ENCODE results near the gene SUPT3H. TPM values are rescaled to one million over a fixed set of nuclear protein-coding genes. Genes with fewer than 3 reads are reported as not detected.

The SUPT3H gene
- total and polyA plus RNA-seq, 5 donors: 3.1 to 4.5 (median 4.1) TPM

DNA sequence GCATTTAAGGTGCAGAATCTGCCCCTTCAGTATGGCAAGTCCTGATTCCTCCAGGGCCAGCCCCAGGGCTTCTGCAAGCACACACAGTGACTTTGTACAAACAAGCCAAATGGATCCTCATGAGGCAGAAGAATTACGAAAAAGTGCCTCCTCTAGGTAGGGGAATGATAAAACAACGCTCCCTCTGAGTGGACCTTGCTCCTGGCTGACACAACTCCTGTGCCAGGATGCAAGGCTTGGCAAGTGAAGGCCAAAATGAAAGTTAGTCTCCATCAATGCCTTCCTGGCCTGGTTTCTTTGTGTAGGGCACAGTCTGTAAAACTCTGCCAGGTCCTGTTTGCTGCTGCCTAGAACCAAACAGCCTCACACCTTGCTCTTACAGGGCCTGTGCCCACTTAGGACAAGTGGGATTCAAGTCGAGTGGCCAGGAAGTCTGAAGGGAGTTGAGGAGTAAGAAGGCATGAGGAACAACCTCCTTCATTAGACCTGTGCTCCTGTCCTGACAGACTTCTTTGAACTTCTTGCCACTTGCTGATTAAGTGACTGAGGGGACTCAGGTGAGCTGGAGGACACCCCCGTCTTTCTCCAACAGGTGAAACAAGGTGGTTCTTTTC is 573.1 kb downstream of the SUPT3H start:
- no peak for ATAC-seq
- WGBS: 80% methylated on average over 4 of the region's 4 CpGs
- intact Hi-C loops (cut with DNase I): no loop called here

DNA sequence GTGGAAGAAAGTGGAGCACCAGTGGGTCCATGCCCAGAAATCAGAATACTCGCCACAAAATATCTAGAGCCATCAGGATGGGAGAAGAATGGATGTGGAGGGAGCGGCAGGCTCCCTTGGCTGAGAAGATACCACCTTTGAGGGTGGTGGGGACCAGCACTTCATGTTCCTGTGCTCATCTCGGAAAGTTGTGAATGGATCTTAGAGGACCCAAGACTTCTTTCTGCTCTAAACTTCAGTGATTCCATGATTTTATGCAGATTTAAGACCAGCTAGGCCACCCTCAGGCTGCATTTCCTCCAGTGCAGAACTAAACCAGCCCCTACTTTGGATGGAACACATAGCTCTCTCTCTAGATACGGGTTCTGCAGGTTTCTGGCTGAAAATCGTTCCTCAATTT is 573.7 kb downstream of the SUPT3H start:
- ATAC-seq (no peak), DNase-seq (no peak)
- H3K4me1 ChIP-seq (ENCODE audit: control insufficient read depth, insufficient read depth, low read length): no peaks in the 10 kb centered on the region
- H3K27me3 ChIP-seq (ENCODE audit: control insufficient read depth, insufficient read depth): no peaks in the 10 kb centered on the region
- intact Hi-C loops (cut with DNase I): no loop called here
- 90% methylated on average over 5 of the region's 5 CpGs for WGBS
- H3K27ac ChIP-seq (ENCODE audit: low read length): no peak overlapping the region
- H3K9me3 ChIP-seq (ENCODE audit: control insufficient read depth, low read length): no peaks in the 10 kb centered on the region
- no peak overlapping the region for H3K4me3 ChIP-seq (ENCODE audit: low read length)

More for the DNA sequence above, 573.1 kb downstream of the SUPT3H start:
- H3K27me3 ChIP-seq (ENCODE audit: control insufficient read depth, insufficient read depth): no peaks in the 10 kb centered on the region
- H3K4me3 ChIP-seq (ENCODE audit: low read length): no peak overlapping the region
- no peak for DNase-seq
- H3K4me1 ChIP-seq (ENCODE audit: control insufficient read depth, insufficient read depth, low read length): no peaks in the 10 kb centered on the region
- no peaks in the 10 kb centered on the region for H3K9me3 ChIP-seq (ENCODE audit: control insufficient read depth, low read length)
- H3K27ac ChIP-seq (ENCODE audit: low read length): no peak overlapping the region

DNA sequence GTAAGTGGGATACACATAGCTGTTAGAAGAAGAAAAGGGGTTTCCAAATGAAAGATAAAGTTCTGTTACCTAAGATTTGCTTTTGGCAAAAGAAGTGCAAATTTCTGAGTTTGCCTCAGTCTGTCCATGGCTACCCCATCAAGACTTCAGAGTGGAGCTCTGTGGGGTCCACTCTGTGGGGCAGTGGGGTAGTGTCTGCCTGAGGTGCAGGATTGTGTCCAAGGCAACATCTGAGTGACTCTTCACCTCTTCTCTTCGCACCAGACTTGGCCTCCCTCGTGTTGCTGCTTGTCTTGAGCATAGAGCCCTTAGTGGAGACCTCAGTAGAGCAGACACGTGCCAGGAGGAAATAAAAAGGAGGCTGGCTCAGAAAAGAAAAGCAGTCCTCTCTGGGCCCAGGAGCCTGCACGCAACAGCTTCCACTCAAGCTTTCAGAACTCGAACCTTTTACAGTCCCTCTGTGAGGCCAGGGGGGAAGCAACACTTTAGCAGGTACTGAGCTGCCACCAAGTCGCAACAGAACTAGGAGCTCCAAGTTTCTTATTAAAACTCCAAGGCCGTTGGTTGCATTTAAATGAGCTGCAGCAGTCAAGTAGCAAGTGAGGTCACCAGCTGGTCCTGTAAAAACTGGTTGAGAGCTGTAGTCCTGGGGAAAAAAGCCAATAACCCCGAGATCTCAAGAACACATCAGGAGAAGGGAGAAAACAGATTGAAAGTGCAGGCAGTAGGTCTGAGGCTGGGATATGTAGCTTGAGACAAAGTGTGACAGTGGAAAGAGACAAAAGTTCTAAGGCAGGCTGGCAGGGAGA is 576.7 kb downstream of the SUPT3H start:
- ATAC-seq: no peak
- no peaks in the 10 kb centered on the region for H3K27me3 ChIP-seq (ENCODE audit: control insufficient read depth, insufficient read depth)
- DNase-seq: no peak
- 71% methylated on average over 8 of the region's 8 CpGs for WGBS
- no peaks in the 10 kb centered on the region for H3K4me1 ChIP-seq (ENCODE audit: control insufficient read depth, insufficient read depth, low read length)
- intact Hi-C loops (cut with DNase I): no loop called here
- no peak overlapping the region for H3K4me3 ChIP-seq (ENCODE audit: low read length)
- no peak overlapping the region for H3K27ac ChIP-seq (ENCODE audit: low read length)
- no peaks in the 10 kb centered on the region for H3K9me3 ChIP-seq (ENCODE audit: control insufficient read depth, low read length)

DNA sequence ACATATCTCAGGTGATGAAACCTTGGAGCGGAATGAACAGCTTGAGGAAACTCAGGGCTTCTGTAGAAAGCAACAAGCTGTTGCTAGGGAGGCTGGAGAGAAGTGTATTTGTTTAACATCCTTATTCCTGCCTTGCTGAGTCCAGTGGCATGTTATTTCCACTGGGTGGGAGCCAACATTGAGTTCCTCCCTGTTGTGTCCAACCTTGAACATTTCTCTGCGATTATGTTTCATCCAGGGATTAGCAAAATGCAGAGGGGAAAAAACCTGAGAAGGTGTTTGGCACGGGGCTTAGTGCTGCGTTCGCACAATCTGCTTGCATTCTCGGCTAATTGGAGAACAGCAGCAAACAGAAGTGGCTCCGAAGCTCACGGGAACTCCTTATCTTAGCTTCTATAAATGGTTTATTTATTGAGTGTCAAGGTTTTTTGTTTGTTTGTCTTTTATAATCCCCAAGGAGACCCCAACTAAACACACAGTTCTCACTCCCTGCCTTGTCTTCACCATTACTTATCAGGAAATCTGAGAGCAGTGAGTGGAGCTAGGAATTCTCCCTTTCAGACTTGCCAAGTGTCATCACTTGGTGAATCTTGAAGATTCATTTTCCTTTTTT is 577.5 kb downstream of the SUPT3H start:
- no peaks in the 10 kb centered on the region for H3K27me3 ChIP-seq (ENCODE audit: control insufficient read depth, insufficient read depth)
- intact Hi-C loops (cut with DNase I): no loop called here
- WGBS: 14% methylated on average over 8 of the region's 8 CpGs
- peak overlapping the region; percentile 5 for H3K4me3 ChIP-seq (ENCODE audit: low read length)
- peak; percentile 59 to 81 for ATAC-seq
- H3K27ac ChIP-seq (ENCODE audit: low read length): no peak overlapping the region
- DNase-seq: no peak
- H3K4me1 ChIP-seq (ENCODE audit: control insufficient read depth, insufficient read depth, low read length): no peaks in the 10 kb centered on the region
- no peaks in the 10 kb centered on the region for H3K9me3 ChIP-seq (ENCODE audit: control insufficient read depth, low read length)

DNA sequence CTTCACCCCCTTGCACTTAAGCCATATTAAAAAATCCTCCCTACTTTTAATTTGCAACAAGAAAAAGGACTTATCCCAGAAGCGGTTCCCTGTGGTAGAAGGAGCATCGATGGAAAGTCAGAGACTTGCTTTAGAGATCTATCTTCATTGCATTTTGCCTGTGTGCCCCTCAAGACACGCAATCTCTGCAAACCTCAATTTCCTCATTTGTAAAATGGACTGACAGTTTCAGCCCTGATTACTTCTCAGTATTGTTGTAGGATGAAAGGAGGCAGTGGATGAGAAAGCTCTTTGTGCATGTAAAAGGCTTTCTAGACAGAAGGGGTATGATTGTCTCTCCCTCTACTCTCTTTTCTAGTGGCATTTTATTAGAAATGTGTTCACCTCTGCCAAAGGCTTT is 580.0 kb downstream of the SUPT3H start:
- Histone ChIP-seq H3K27ac (ENCODE audit: low read length) (no peak overlapping the region), H3K9me3 (ENCODE audit: control insufficient read depth, low read length) (no peaks in the 10 kb centered on the region), H3K4me1 (ENCODE audit: control insufficient read depth, insufficient read depth, low read length) (no peaks in the 10 kb centered on the region), H3K27me3 (ENCODE audit: control insufficient read depth, insufficient read depth) (no peaks in the 10 kb centered on the region), H3K4me3 (ENCODE audit: low read length) (no peak overlapping the region)
- DNase-seq (no peak), ATAC-seq (no peak)
- 89% methylated on average over 3 of the region's 3 CpGs for WGBS
- intact Hi-C loops (cut with DNase I): no loop called here

DNA sequence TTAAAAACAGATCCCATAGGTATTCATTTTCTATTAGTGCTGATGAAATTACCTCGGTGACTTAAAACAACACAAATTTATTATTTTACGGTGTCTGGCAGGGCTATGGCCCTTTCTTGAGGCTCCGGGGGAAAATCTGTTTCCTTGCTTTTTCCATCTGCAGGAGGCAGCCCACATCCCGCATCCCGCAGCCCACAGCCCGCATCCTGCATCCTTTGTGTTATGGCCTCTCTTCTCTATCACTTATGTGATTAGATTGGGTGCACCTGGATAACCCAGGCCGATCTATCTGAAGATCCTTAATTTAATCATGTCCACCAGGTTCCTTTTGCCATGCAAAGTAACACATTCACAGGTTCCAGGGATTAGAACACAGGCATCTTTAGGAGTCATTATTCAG is 582.4 kb downstream of the SUPT3H start:
- ATAC-seq (no peak), DNase-seq (no peak)
- H3K27me3 ChIP-seq (ENCODE audit: control insufficient read depth, insufficient read depth): no peaks in the 10 kb centered on the region
- H3K27ac ChIP-seq (ENCODE audit: low read length): no peak overlapping the region
- H3K4me1 ChIP-seq (ENCODE audit: control insufficient read depth, insufficient read depth, low read length): no peaks in the 10 kb centered on the region
- H3K9me3 ChIP-seq (ENCODE audit: control insufficient read depth, low read length): no peaks in the 10 kb centered on the region
- intact Hi-C loops (cut with DNase I): no loop called here
- H3K4me3 ChIP-seq (ENCODE audit: low read length): no peak overlapping the region
- WGBS: 93% methylated on average over 7 of the region's 7 CpGs

DNA sequence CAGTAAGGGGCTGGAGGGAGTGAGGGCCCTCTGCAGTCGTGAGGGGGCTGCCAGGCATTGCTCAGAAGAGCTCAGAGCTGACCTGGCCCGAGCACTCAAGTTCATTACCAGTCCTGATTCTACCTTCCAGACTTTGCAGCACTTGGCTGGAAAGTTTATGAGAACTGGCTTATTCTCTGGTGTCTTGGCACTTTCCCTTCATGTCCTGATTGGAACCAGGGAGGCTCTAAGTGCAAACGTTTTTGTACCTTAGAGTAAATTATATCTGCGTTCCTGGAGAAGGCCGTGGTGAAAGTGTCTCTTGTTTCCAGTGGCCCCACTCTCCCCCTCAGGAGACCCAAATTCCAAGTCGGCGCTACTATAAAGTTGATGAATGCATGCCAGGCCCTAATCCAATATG is 587.9 kb downstream of the SUPT3H start:
- no peaks in the 10 kb centered on the region for H3K4me1 ChIP-seq (ENCODE audit: control insufficient read depth, insufficient read depth, low read length)
- H3K27me3 ChIP-seq (ENCODE audit: control insufficient read depth, insufficient read depth): no peaks in the 10 kb centered on the region
- H3K4me3 ChIP-seq (ENCODE audit: low read length): no peak overlapping the region
- ATAC-seq (no peak), DNase-seq (no peak)
- intact Hi-C loops (cut with DNase I): no loop called here
- no peak overlapping the region for H3K27ac ChIP-seq (ENCODE audit: low read length)
- H3K9me3 ChIP-seq (ENCODE audit: control insufficient read depth, low read length): no peaks in the 10 kb centered on the region
- WGBS: 65% methylated on average over 7 of the region's 7 CpGs

DNA sequence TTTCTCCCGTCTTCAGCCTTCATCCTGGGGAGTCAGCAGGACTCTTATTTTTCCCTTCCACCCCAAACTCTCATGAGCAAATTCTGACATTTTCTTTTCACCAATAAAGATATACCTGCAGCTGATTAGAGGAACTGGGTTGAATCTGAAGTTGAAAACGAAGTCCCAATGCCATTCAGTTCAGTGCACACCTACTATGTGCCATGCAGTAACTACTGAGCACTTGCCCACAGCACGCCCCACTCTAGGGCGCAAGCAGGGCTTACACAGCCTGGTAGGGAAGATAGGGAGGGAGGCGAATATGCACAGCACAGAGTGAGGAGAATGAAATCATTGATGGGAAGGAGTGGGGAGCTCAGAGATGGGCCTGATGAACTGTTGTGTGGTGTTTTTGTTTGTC is 588.7 kb downstream of the SUPT3H start:
- Histone ChIP-seq H3K9me3 (ENCODE audit: control insufficient read depth, low read length) (peaks cover 1% of the 10 kb centered on the region), H3K27me3 (ENCODE audit: control insufficient read depth, insufficient read depth) (no peaks in the 10 kb centered on the region), H3K4me1 (ENCODE audit: control insufficient read depth, insufficient read depth, low read length) (no peaks in the 10 kb centered on the region), H3K27ac (ENCODE audit: low read length) (no peak overlapping the region), H3K4me3 (ENCODE audit: low read length) (no peak overlapping the region)
- DNase-seq: no peak
- 80% methylated on average over 5 of the region's 5 CpGs for WGBS
- no peak for ATAC-seq
- intact Hi-C loops (cut with DNase I): no loop called here

DNA sequence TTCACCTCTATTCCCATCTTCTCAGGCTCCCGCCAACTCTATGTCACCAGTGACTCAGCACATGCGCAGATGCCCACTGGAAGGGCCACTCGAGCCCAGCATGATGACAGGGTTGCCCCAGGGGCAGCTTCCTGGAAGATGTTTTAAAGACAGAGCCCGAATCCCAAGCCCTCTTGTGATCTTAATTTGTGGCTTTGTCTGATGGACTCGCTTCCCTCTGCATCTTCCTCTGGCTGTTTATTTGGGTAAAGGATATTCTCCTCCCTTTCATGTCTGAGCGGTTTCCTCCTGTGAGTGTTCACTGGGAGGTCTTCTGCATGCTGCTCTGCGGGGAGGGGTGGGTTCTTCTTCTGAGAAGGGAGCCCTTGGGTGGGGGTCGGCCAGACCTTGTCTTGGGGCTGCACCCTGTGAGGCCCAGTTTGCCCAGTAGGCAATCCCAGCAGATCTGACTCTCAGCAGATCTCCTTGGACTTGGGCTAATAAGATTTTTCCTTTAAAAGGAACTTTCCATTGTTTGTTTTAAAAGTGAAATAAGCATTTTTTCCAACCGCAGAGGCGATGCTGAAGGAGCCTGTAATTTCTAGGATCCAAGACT is 589.2 kb downstream of the SUPT3H start:
- DNase-seq (no peak), ATAC-seq (no peak)
- Histone ChIP-seq H3K9me3 (ENCODE audit: control insufficient read depth, low read length) (peaks cover 1% of the 10 kb centered on the region), H3K27me3 (ENCODE audit: control insufficient read depth, insufficient read depth) (no peaks in the 10 kb centered on the region), H3K27ac (ENCODE audit: low read length) (no peak overlapping the region), H3K4me1 (ENCODE audit: control insufficient read depth, insufficient read depth, low read length) (no peaks in the 10 kb centered on the region), H3K4me3 (ENCODE audit: low read length) (no peak overlapping the region)
- WGBS: 78% methylated on average over 10 of the region's 10 CpGs
- intact Hi-C loops (cut with DNase I): no loop called here

DNA sequence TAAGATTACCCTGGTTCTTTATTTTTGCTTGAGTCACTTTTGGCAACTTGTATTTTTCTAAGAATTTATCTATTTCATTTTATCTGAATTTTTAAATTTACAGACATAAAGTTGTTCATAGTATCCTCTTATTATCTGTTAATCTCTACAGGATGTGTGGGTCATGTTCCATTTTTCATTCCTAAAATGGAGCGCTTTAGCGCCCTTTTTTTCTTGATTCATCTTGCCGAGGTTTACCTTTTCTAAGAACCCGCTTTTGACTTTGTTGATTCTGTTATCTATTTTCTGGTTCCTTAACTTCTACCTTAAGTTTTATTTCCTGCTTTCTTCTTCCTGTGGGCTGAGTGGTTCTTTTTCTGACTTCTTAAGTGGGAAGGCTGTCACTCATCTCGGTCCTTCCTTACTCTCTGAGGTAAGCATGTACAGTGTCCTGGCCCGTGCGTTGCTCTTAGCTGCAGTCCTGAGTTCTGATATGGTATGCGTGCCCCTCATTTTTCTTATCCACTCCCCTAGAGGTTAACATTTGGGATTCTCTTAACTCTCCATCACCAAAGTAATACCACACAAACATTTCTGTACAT is 590.4 kb downstream of the SUPT3H start:
- 87% methylated on average over 8 of the region's 8 CpGs for WGBS
- Histone ChIP-seq H3K27me3 (ENCODE audit: control insufficient read depth, insufficient read depth) (no peaks in the 10 kb centered on the region), H3K9me3 (ENCODE audit: control insufficient read depth, low read length) (peaks cover 1% of the 10 kb centered on the region), H3K4me1 (ENCODE audit: control insufficient read depth, insufficient read depth, low read length) (no peaks in the 10 kb centered on the region), H3K27ac (ENCODE audit: low read length) (no peak overlapping the region), H3K4me3 (ENCODE audit: low read length) (no peak overlapping the region)
- ATAC-seq (no peak), DNase-seq (no peak)
- intact Hi-C loops (cut with DNase I): no loop called here

DNA sequence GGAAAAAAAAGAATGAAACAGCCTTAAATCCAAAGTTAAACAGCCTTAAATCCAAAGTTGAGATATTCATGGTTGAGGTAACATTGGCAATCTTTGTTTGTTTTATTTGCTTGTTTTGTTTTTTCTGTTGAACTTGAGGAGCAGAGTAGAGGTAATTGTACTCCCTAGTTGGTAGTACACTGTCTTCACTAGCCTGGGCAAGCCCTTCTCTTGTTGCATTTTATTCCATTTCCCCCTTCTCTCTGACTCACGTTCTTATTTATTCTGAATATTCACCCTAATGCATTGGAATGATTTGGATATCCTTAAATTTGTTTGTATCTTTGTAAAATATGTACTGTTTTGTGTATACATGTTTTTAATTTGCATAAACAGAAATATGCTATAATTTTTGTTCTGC is 592.6 kb downstream of the SUPT3H start:
- intact Hi-C loops (cut with DNase I): no loop called here
- ATAC-seq: no peak

More for the DNA sequence above, 592.6 kb downstream of the SUPT3H start:
- Histone ChIP-seq H3K4me3 (ENCODE audit: low read length) (no peak overlapping the region), H3K4me1 (ENCODE audit: control insufficient read depth, insufficient read depth, low read length) (no peaks in the 10 kb centered on the region), H3K9me3 (ENCODE audit: control insufficient read depth, low read length) (peaks cover 1% of the 10 kb centered on the region), H3K27me3 (ENCODE audit: control insufficient read depth, insufficient read depth) (no peaks in the 10 kb centered on the region), H3K27ac (ENCODE audit: low read length) (no peak overlapping the region)
- WGBS: 75% methylated on average over 1 of the region's 1 CpG
- no peak for DNase-seq
